ENCODE measurements around the gene TALDO1. TPM values are rescaled to one million over a fixed set of nuclear protein-coding genes. Genes with fewer than 3 reads are reported as not detected.

Gene TALDO1
- total RNA-seq, 1 experiment from 2014 or later = 173 TPM

- intact Hi-C loops (cut with micrococcal nuclease; ENCODE audit: unreplicated experiment) = no loop called here
- TF ChIP-seq, protein P1, sequence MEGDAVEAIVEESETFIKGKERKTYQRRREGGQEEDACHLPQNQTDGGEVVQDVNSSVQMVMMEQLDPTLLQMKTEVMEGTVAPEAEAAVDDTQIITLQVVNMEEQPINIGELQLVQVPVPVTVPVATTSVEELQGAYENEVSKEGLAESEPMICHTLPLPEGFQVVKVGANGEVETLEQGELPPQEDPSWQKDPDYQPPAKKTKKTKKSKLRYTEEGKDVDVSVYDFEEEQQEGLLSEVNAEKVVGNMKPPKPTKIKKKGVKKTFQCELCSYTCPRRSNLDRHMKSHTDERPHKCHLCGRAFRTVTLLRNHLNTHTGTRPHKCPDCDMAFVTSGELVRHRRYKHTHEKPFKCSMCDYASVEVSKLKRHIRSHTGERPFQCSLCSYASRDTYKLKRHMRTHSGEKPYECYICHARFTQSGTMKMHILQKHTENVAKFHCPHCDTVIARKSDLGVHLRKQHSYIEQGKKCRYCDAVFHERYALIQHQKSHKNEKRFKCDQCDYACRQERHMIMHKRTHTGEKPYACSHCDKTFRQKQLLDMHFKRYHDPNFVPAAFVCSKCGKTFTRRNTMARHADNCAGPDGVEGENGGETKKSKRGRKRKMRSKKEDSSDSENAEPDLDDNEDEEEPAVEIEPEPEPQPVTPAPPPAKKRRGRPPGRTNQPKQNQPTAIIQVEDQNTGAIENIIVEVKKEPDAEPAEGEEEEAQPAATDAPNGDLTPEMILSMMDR (conservative IDR thresholded peaks at IDR 0.05; ENCODE audit: low read depth, low read length) = no peak
- no peak for TF ChIP-seq EZH2 (IDR thresholded peaks at IDR 0.05; ENCODE audit: borderline replicate concordance, low read depth, low read length, poor library complexity, severe bottlenecking)
- POLR2A ChIA-PET (ENCODE audit: low non-redundant PET) = interaction anchor here (0.6 kb wide), 2 partner anchors 209 to 306 kb away, joined by 4 to 5 read pairs; no protein-coding TSS in a partner anchor
- H3K4me1 ChIP-seq (ENCODE audit: insufficient read depth, low read length, poor library complexity, severe bottlenecking) = peaks cover 11% of the 10 kb centered on the region
- CTCF ChIA-PET = no interaction called here
- peaks cover 29% of the 10 kb centered on the region for H3K36me3 ChIP-seq (ENCODE audit: insufficient read depth, low read length, poor library complexity, severe bottlenecking)
- H3K4me3 ChIP-seq (ENCODE audit: low read depth, low read length, poor library complexity, severe bottlenecking) = peak overlapping the region; percentile 95
- H3K27me3 ChIP-seq (replicated peaks; ENCODE audit: insufficient read depth, low read depth, low read length, poor library complexity) = no peaks in the 10 kb centered on the region
- H3K27ac ChIP-seq (ENCODE audit: low read depth, low read length, poor library complexity, severe bottlenecking) = peak overlapping the region; percentile 99
- H3K9me3 ChIP-seq (ENCODE audit: low read depth, low read length, poor library complexity, severe bottlenecking) = no peaks in the 10 kb centered on the region
- DNase-seq (ENCODE audit: low spot score) = no peak
- no TSS peak for BruUV-seq (replicated peaks)
These were observed 64.4 kb downstream of the TALDO1 start for GRCh38 chr11:811446-812245.

DNA sequence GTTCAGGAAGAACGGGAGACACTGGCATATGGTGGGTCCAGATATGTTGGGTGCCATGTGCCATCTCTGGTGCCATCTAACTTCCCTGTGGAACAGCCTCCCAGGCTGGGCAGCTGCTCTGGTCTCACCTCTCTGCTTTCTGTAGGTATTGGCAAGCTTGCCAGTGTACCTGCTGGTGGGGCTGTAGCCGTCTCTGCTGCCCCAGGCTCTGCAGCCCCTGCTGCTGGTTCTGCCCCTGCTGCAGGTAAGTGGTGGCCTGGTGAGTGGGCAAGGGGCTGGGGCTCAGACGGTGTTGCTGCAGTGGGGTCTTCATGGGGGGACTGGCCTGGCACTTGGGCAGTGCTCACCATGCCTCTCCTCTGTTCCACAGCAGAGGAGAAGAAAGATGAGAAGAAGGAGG, 65.1 kb downstream of the TALDO1 start:
- CTCF ChIA-PET = no interaction called here
- no peaks in the 10 kb centered on the region for H3K9me3 ChIP-seq (ENCODE audit: low read depth, low read length, poor library complexity, severe bottlenecking)
- peaks cover 11% of the 10 kb centered on the region for H3K4me1 ChIP-seq (ENCODE audit: insufficient read depth, low read length, poor library complexity, severe bottlenecking)
- TF ChIP-seq, protein P1 (conservative IDR thresholded peaks at IDR 0.05; ENCODE audit: low read depth, low read length) = no peak
- no peak for TF ChIP-seq EZH2 (IDR thresholded peaks at IDR 0.05; ENCODE audit: borderline replicate concordance, low read depth, low read length, poor library complexity, severe bottlenecking)
- DNase-seq (ENCODE audit: low spot score) = no peak
- no peak overlapping the region for H3K27ac ChIP-seq (ENCODE audit: low read depth, low read length, poor library complexity, severe bottlenecking)
- no TSS peak for BruUV-seq (replicated peaks)
- H3K27me3 ChIP-seq (replicated peaks; ENCODE audit: insufficient read depth, low read depth, low read length, poor library complexity) = no peaks in the 10 kb centered on the region
- POLR2A ChIA-PET (ENCODE audit: low non-redundant PET) = interaction anchor here (0.6 kb wide), 1 partner anchor 307 kb away, joined by 5 read pairs; no protein-coding TSS in a partner anchor
- H3K4me3 ChIP-seq (ENCODE audit: low read depth, low read length, poor library complexity, severe bottlenecking) = no peak overlapping the region
- peaks cover 29% of the 10 kb centered on the region for H3K36me3 ChIP-seq (ENCODE audit: insufficient read depth, low read length, poor library complexity, severe bottlenecking)
- intact Hi-C loops (cut with micrococcal nuclease; ENCODE audit: unreplicated experiment) = no loop called here

- POLR2A ChIA-PET (ENCODE audit: low non-redundant PET) = no interaction called here
- no TSS peak for BruUV-seq (replicated peaks)
- Histone ChIP-seq H3K4me1 (ENCODE audit: insufficient read depth, low read length, poor library complexity, severe bottlenecking) (peaks cover 11% of the 10 kb centered on the region), H3K9me3 (ENCODE audit: low read depth, low read length, poor library complexity, severe bottlenecking) (no peaks in the 10 kb centered on the region), H3K4me3 (ENCODE audit: low read depth, low read length, poor library complexity, severe bottlenecking) (no peak overlapping the region), H3K36me3 (ENCODE audit: insufficient read depth, low read length, poor library complexity, severe bottlenecking) (peaks cover 29% of the 10 kb centered on the region), H3K27me3 (replicated peaks; ENCODE audit: insufficient read depth, low read depth, low read length, poor library complexity) (no peaks in the 10 kb centered on the region), H3K27ac (ENCODE audit: low read depth, low read length, poor library complexity, severe bottlenecking) (no peak overlapping the region)
- CTCF ChIA-PET = no interaction called here
- TF ChIP-seq EZH2 (IDR thresholded peaks at IDR 0.05; ENCODE audit: borderline replicate concordance, low read depth, low read length, poor library complexity, severe bottlenecking) = no peak
- TF ChIP-seq, protein P1 (conservative IDR thresholded peaks at IDR 0.05; ENCODE audit: low read depth, low read length) = no peak
- intact Hi-C loops (cut with micrococcal nuclease; ENCODE audit: unreplicated experiment) = no loop called here
- no peak for DNase-seq (ENCODE audit: low spot score)
These were observed 65.8 kb downstream of the TALDO1 start for GRCh38 chr11:813072-813455.
